Right atrium auricular region (tissue), 2 donors: Measurements from ENCODE around the gene MTOR. TPM values are rescaled to one million over a fixed set of nuclear protein-coding genes. Genes with fewer than 3 reads are reported as not detected.
"Not testable (repeated sequence)": the region's sequence is repeated elsewhere in the genome, so short reads cannot be mapped to it uniquely, and the experiment has no call there.

Experiments used
- DNase-seq: peaks from one replicate; pipeline ENCODE4 v3.0.0-alpha.2; 2019; ENCODE audit warnings: low spot score
- H3K27ac ChIP-seq, 2 donors: fragments of 200-600 bp; sonication (generic); 1 replicate in 1 of 2; 2 replicates in 1 of 2; pipeline ENCODE4 v1.5.1; 2016 to 2019
- H3K27me3 ChIP-seq, 2 donors: fragments of 200-600 bp; sonication (generic); one replicate each; pipeline versions ENCODE4 v1.5.1 to v1.6.0; 2017 to 2019
- H3K36me3 ChIP-seq: fragments of 200-600 bp; sonication (generic); one replicate; pipeline ENCODE4 v1.5.1; 2016
- H3K4me1 ChIP-seq, 2 donors: fragments of 200-600 bp; sonication (generic); one replicate each; pipeline versions ENCODE4 v1.5.1 to v1.6.0; 2017 to 2019
- H3K4me3 ChIP-seq, 2 donors: fragments of 200-600 bp; sonication (generic); 1 replicate in 1 of 2; 2 replicates in 1 of 2; pipeline ENCODE4 v1.5.1; 2017 to 2019; ENCODE audit warnings: mild to moderate bottlenecking in 1 of 2, moderate library complexity in 1 of 2
- H3K9me3 ChIP-seq, 2 donors: fragments of 200-600 bp; sonication (generic); one replicate each; pipeline ENCODE4 v1.5.1; 2019
- CTCF ChIP-seq, 2 donors: fragments of 200-600 bp; sonication (generic); IDR thresholded peaks; one replicate each; pipeline ENCODE4 v1.5.1; 2019; ENCODE audit warnings: antibody characterized with exemption in 2 of 2
- total RNA-seq, 2 donors: library from RNA; depleted of rRNA; stranded (reverse); fragments of >200 nt; gene quantifications; one replicate each; pipeline ENCODE4 v1.1.0, GENCODE V29; 2016

MTOR gene
- total RNA-seq, 2 donors from 2014 or later, result 28.1 to 36.0 TPM

- H3K9me3 ChIP-seq, result no peaks in the 10 kb centered on the region
- H3K27ac ChIP-seq, result no peak overlapping the region
- H3K27me3 ChIP-seq, result no peaks in the 10 kb centered on the region
- H3K4me1 ChIP-seq, result peaks cover 0 to 37% of the 10 kb centered on the region in 2 donors
- no peak overlapping the region for H3K4me3 ChIP-seq
- H3K36me3 ChIP-seq, result peaks cover 18% of the 10 kb centered on the region
- TF ChIP-seq CTCF (IDR thresholded peaks at IDR 0.05), result no peak
- no peak for DNase-seq
Observed at GRCh38 chr1:11182884-11183283, 79.5 kb downstream of the MTOR start.

GRCh38 chr1:11180342-11180744, 82.0 kb downstream of the MTOR start:
- TF ChIP-seq CTCF (IDR thresholded peaks at IDR 0.05), result no peak
- Histone ChIP-seq H3K4me1 (peaks cover 0 to 47% of the 10 kb centered on the region in 2 donors), H3K9me3 (no peaks in the 10 kb centered on the region), H3K27me3 (no peaks in the 10 kb centered on the region), H3K4me3 (no peak overlapping the region), H3K27ac (no peak overlapping the region), H3K36me3 (peaks cover 18% of the 10 kb centered on the region)
- DNase-seq, result no peak

- not testable (repeated sequence) for H3K27me3 ChIP-seq, H3K9me3 ChIP-seq, H3K4me3 ChIP-seq, H3K27ac ChIP-seq, DNase-seq
- Histone ChIP-seq H3K4me1 (peaks cover 0 to 47% of the 10 kb centered on the region in 2 donors), H3K36me3 (peaks cover 18% of the 10 kb centered on the region)
Observed at GRCh38 chr1:11179749-11180148, 82.6 kb downstream of the MTOR start.

GRCh38 chr1:11179125-11179524, 83.2 kb downstream of the MTOR start:
- no peak overlapping the region for H3K27ac ChIP-seq
- no peak for TF ChIP-seq CTCF (IDR thresholded peaks at IDR 0.05)
- no peaks in the 10 kb centered on the region for H3K27me3 ChIP-seq
- DNase-seq, result no peak
- H3K4me1 ChIP-seq, result peaks cover 0 to 51% of the 10 kb centered on the region in 2 donors
- H3K4me3 ChIP-seq, result no peak overlapping the region
- H3K36me3 ChIP-seq, result peaks cover 15% of the 10 kb centered on the region
- no peaks in the 10 kb centered on the region for H3K9me3 ChIP-seq

- Histone ChIP-seq H3K36me3 (peaks cover 8% of the 10 kb centered on the region), H3K27ac (peak overlapping the region; percentile 32 to 63), H3K9me3 (no peaks in the 10 kb centered on the region), H3K4me3 (no peak overlapping the region), H3K27me3 (no peaks in the 10 kb centered on the region), H3K4me1 (peaks cover 0 to 51% of the 10 kb centered on the region in 2 donors)
- no peak for TF ChIP-seq CTCF (IDR thresholded peaks at IDR 0.05)
- DNase-seq, result no peak
Observed at GRCh38 chr1:11178021-11179015, 84.0 kb downstream of the MTOR start.

- Histone ChIP-seq H3K27me3 (no peaks in the 10 kb centered on the region), H3K4me1 (peaks cover 0 to 51% of the 10 kb centered on the region in 2 donors), H3K4me3 (no peak overlapping the region), H3K9me3 (no peaks in the 10 kb centered on the region), H3K36me3 (no peaks in the 10 kb centered on the region), H3K27ac (peak overlapping the region; percentile 57 to 75)
- TF ChIP-seq CTCF (IDR thresholded peaks at IDR 0.05), result no peak
- DNase-seq, result no peak
Observed at GRCh38 chr1:11176081-11176706, 86.2 kb downstream of the MTOR start.
